GM18858 (cell line): ENCODE data around the gene RELT.
"Not testable (repeated sequence)": the region's sequence is repeated elsewhere in the genome, so short reads cannot be mapped to it uniquely, and the experiment has no call there.

Experiments used
- ATAC-seq: cut with Tn5 transposase; IDR thresholded peaks from one replicate; pipeline ENCODE4 v1.9.1; 2021; ENCODE audit not compliant: unreplicated experiment

RELT gene

GRCh38 chr11:73428227-73428626 is 52.0 kb downstream of the RELT start:
- no peak for ATAC-seq

GRCh38 chr11:73428699-73429098 is 52.5 kb downstream of the RELT start:
- no peak for ATAC-seq

GRCh38 chr11:73429121-73429750 is 53.0 kb downstream of the RELT start:
- no peak for ATAC-seq

GRCh38 chr11:73430326-73430725 is 54.1 kb downstream of the RELT start:
- ATAC-seq = no peak

GRCh38 chr11:73431396-73431795 is 55.2 kb downstream of the RELT start:
- no peak for ATAC-seq

GRCh38 chr11:73436859-73437258 is 60.7 kb downstream of the RELT start:
- ATAC-seq = not testable (repeated sequence)

GRCh38 chr11:73439002-73439843 is 63.0 kb downstream of the RELT start:
- no peak for ATAC-seq

- no peak for ATAC-seq
These were observed 69.8 kb downstream of the RELT start for GRCh38 chr11:73445980-73446379.

- ATAC-seq = no peak
These were observed 70.6 kb downstream of the RELT start for GRCh38 chr11:73446766-73447165.
